Astrocyte of the cerebellum (primary cell): ENCODE data around the gene PPP6R1.

ENCODE experiments used
- DNase-seq: peaks from one replicate; pipeline ENCODE4 v3.0.0-alpha.2; 2011; ENCODE audit warnings: low read depth
- H3K4me3 ChIP-seq: 2 replicates; pipeline ENCODE4 v1.5.1; 2011; ENCODE audit warnings: mild to moderate bottlenecking, low read depth, low read length, moderate library complexity
- CTCF ChIP-seq: IDR thresholded peaks from 2 replicates; pipeline ENCODE4 v1.5.1; 2012; ENCODE audit warnings: low read length, low read depth, moderate library complexity, mild to moderate bottlenecking; ENCODE audit errors: missing control alignments
- in situ Hi-C: cut with HindIII; loops from 2 replicates; pipeline ENCODE4 v1.10.0; 2017; ENCODE audit warnings: low sequenced_read_pairs

Gene PPP6R1

DNA sequence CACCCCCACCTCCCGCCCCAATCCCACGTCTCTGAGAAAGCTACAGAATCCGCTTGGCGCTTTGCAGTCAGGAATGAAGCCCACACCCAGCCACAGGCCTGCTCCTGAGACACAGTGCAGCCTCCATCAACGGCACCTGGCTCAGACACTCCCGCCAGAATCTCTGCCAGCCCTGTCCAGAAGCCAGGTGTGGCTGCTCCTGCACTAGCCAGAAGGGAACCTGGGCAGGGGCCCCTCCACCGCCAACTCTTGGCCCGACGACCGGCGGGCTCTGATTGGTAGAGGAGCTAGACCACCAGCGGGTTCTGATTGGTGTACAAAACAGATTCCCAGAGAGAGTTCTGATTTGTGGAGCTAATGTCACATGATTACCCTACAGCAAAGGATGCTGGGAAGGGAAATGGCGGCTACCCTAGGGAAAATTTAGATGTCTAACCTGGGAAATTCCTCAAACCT is 2.9 kb upstream of the PPP6R1 start:
- in situ Hi-C loops = no loop called here
- TF ChIP-seq CTCF = no peak

GRCh38 chr19:55259540-55260210 is 858 bp upstream of the PPP6R1 start:
- no peak for TF ChIP-seq CTCF
- in situ Hi-C loops = loop anchor here (10.0 kb wide), 1 partner anchor 85 kb away; no protein-coding TSS in a partner anchor
- no peak for DNase-seq
- H3K4me3 ChIP-seq = peak overlapping the region; percentile 40

More for the DNA sequence above, 2.9 kb upstream of the PPP6R1 start:
- no peak for DNase-seq
- no peak overlapping the region for H3K4me3 ChIP-seq

- DNase-seq = no peak
- H3K4me3 ChIP-seq = peak overlapping the region; percentile 82
- in situ Hi-C loops = loop anchor here (10.0 kb wide), 1 partner anchor 84 kb away; no protein-coding TSS in a partner anchor
- TF ChIP-seq CTCF = no peak
These were observed 365 bp downstream of the PPP6R1 start for GRCh38 chr19:55258476-55258827.

DNA sequence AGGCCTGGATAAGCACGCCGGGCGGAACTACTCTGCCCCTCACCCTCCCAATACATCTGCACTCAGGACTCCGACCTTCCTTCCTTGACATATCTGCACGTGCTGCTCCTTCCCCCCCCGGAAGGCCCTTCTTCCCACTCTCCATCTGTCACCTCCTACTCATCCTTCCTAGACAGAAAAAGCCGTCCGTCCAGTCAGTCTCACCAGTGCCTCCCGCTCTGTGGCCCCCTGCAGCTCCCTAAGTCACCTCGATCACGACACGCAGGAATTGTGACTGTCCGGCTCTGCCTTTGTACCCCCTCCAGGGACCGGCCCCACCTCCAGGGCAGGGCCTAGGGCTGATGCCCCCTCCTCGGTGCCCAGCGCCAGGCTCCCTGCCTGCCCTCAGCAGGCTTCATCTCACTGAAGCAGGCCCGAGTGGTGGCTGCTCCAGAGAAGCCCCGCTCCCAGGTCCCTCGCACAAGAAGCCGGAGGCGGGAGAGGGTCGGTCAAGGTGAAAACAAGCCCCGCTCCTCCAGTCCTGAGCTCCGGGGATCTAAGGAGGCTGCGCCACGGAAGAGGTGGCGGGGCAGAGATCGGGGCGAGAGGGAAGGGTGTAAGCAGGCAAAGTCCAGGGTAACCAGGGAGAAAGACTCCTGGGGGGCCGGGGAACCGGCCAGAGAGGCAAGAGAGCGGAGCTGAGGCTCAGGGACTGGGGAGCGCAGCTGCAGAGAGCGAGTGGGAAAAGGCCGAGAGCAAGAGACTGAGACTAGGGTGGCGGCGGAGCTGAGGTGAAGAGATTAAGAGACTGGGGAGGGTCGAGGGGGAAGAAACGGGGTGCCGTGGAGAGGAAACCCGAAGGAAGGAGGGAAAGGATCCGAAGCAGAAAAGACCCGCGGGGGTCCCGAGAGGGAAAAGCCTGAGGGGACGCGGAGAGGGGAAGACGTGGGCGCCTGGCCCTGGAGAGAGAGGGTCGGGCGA is 1.1 kb downstream of the PPP6R1 start:
- DNase-seq = no peak
- TF ChIP-seq CTCF = no peak
- H3K4me3 ChIP-seq = peak overlapping the region; percentile 82
- in situ Hi-C loops = loop anchor here (10.0 kb wide), 1 partner anchor 83 kb away; no protein-coding TSS in a partner anchor

DNA sequence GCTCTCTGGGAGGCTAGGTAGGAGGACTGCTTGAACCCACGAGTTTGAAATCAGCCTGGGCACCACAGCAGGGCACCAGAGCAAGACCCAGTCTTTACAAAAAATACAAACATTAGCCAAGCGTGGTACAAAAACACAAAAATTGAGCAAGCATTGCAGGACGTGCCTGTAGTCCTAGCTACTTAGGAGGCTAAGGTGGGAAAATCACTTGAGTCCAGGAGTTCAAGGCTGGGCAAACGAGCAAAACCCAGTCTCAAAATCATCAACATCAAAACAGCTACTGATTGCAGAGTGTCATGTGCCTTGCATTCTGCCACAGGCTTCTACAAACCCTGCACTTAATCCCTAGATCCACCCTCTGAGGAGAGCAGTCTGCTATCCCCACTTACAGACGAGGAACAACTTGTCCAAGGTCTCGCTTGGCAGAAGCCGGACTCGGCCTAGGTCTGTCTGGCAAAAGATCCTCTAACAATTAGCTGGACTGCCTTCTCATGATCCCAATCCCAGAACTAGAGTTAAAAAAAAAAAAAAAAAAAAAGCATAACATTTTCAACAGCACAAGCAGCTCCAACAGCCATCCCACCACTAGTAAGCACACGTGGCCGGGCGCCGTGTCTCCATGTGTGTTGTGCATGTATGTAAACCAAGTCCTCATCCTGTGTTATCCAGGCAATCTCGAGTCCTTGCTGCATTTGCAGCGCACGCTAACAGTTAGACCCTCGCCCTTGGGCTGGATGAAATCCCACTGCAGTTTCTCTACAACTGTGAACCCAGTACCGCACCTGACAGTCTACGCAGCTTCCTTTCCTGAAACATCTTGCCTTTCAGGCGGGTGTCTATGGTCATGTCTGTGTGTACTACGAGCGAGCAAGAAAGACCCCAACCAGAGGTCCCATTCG is 2.0 kb downstream of the PPP6R1 start:
- in situ Hi-C loops = loop anchor here (10.0 kb wide), 1 partner anchor 82 kb away; no protein-coding TSS in a partner anchor
- H3K4me3 ChIP-seq = peak overlapping the region; percentile 82
- DNase-seq = no peak
- TF ChIP-seq CTCF = no peak
